NCI-H2227 treated with DMSO at 0.1 percent for 48 hours (cell line): ENCODE measurements around the gene PIP4K2C.

Experiments used
- DNase-seq: peaks from one replicate; lab custom pipeline; 2025; lab: John Stamatoyannopoulos, UW

The PIP4K2C gene

GRCh38 chr12:57621497-57622292 is 30.7 kb downstream of the PIP4K2C start:
- DNase-seq: peak; percentile 44

GRCh38 chr12:57622293-57623245 is 31.6 kb downstream of the PIP4K2C start:
- DNase-seq: no peak

- DNase-seq: no peak
Observed at GRCh38 chr12:57623385-57623784, 32.4 kb downstream of the PIP4K2C start.

GRCh38 chr12:57623811-57624390 is 32.9 kb downstream of the PIP4K2C start:
- no peak for DNase-seq

- no peak for DNase-seq
Observed at GRCh38 chr12:57624441-57625220, 33.6 kb downstream of the PIP4K2C start.

GRCh38 chr12:57625261-57626032 is 34.5 kb downstream of the PIP4K2C start:
- DNase-seq: no peak

- DNase-seq: no peak
Observed at GRCh38 chr12:57626111-57626920, 35.3 kb downstream of the PIP4K2C start.

- no peak for DNase-seq
Observed at GRCh38 chr12:57626921-57627445, 36.0 kb downstream of the PIP4K2C start.

GRCh38 chr12:57627501-57628279 is 36.7 kb downstream of the PIP4K2C start:
- DNase-seq: no peak

- DNase-seq: no peak
Observed at GRCh38 chr12:57628280-57629191, 37.5 kb downstream of the PIP4K2C start.

GRCh38 chr12:57629897-57630471 is 39.0 kb downstream of the PIP4K2C start:
- DNase-seq: no peak

- no peak for DNase-seq
Observed at GRCh38 chr12:57630891-57631433, 40.0 kb downstream of the PIP4K2C start.

- no peak for DNase-seq
Observed at GRCh38 chr12:57631566-57632072, 40.6 kb downstream of the PIP4K2C start.

- DNase-seq: peak; percentile 21
Observed at GRCh38 chr12:57632073-57632957, 41.3 kb downstream of the PIP4K2C start.

- DNase-seq: peak; percentile 62
Observed at GRCh38 chr12:57632958-57633840, 42.2 kb downstream of the PIP4K2C start, which contains the start of gene B4GALNT1. Gene B4GALNT1 (minus strand): TSS chr12:57633201. CDS start chr12:57632132, 1,069 bp downstream.
